ENCODE results near the gene ALOX5. TPM values are rescaled to one million over a fixed set of nuclear protein-coding genes. Genes with fewer than 3 reads are reported as not detected.

The ALOX5 gene
- polyA plus RNA-seq, 3 donors: 1.7 to 3.9 (median 2.4) TPM

Other genes with a start within 250 kb of the ALOX5 start
- not detected for gene OR13A1, start 58.6 kb upstream of the ALOX5 start, polyA plus RNA-seq (ENCODE audit: insufficient read length in 3 of 3)

Data from right renal cortex interstitium (tissue), 3 donors.